IMR-90 (cell line): ENCODE data around the gene ACTG2. TPM values are rescaled to one million over a fixed set of nuclear protein-coding genes. Genes with fewer than 3 reads are reported as not detected.

Source experiments
- ATAC-seq: fragments of 200-7000 bp; cut with Tn5 transposase; 2 replicates; pipeline ENCODE4 v1.9.1; 2020; ENCODE audit warnings: low read depth, mild to moderate bottlenecking, moderate library complexity
- BruUV-seq: library from RNA; stranded (reverse); fragments of 400-500 nt; replicated peaks from 2 replicates; lab custom pipeline; 2021; lab: Mats Ljungman, UMichigan
- CTCF ChIA-PET: fragments of 300-600 bp; formaldehyde crosslinking; extraction: SDS; loops from one replicate; lab custom pipeline; 2021; ENCODE audit warnings: antibody characterized with exemption; lab: Yijun Ruan, JAX
- POLR2A ChIA-PET: fragments of 300-600 bp; sonication (Branson Sonifier 250); formaldehyde crosslinking; loops from one replicate; lab custom pipeline; 2022; ENCODE audit warnings: antibody characterized with exemption; ENCODE audit not compliant: unreplicated experiment; lab: Charles Lee
- DNase-seq: peaks from one replicate; pipeline ENCODE4 v3.0.0; 2013
- H2AFZ ChIP-seq: replicated peaks from 2 replicates; pipeline ENCODE3; 2013; ENCODE audit warnings: low read length, mild to moderate bottlenecking; ENCODE audit not compliant: poor library complexity
- H2AK5ac ChIP-seq: 2 replicates; pipeline ENCODE4 v1.6.1; 2013; ENCODE audit warnings: low read depth, low read length, inconsistent platforms
- H2AK9ac ChIP-seq: replicated peaks from 2 replicates; pipeline ENCODE3; 2013; ENCODE audit warnings: mild to moderate bottlenecking, low read depth, low read length, moderate library complexity; ENCODE audit not compliant: poor library complexity
- H2BK120ac ChIP-seq: 2 replicates; pipeline ENCODE4 v1.6.1; 2013; ENCODE audit warnings: low read depth, low read length, inconsistent platforms
- H2BK15ac ChIP-seq: 3 replicates; pipeline ENCODE4 v1.6.1; 2013; ENCODE audit warnings: low read depth, low read length, inconsistent platforms
- H2BK20ac ChIP-seq: 2 replicates; pipeline ENCODE4 v1.6.1; 2013; ENCODE audit warnings: low read depth, mild to moderate bottlenecking, inconsistent platforms, low read length, moderate library complexity
- H2BK5ac ChIP-seq: 2 replicates; pipeline ENCODE4 v1.6.1; 2013; ENCODE audit warnings: mild to moderate bottlenecking, low read depth, low read length, inconsistent platforms; ENCODE audit not compliant: poor library complexity, severe bottlenecking
- H3K14ac ChIP-seq: replicated peaks from 2 replicates; pipeline ENCODE4 v1.6.1; 2013; ENCODE audit warnings: low read depth, low read length, inconsistent platforms
- H3K18ac ChIP-seq: 2 replicates; pipeline ENCODE4 v1.6.1; 2013; ENCODE audit warnings: low read depth, low read length, control low read depth
- H3K23ac ChIP-seq: 2 replicates; pipeline ENCODE4 v1.6.1; 2013; ENCODE audit warnings: low read depth, low read length, inconsistent platforms
- H3K27ac ChIP-seq: 2 replicates; pipeline ENCODE4 v1.5.1; 2013; ENCODE audit warnings: mild to moderate bottlenecking, control low read depth, low read length; ENCODE audit not compliant: insufficient read depth
- H3K27me3 ChIP-seq: 2 replicates; pipeline ENCODE4 v1.6.1; 2013; ENCODE audit warnings: low read length; ENCODE audit not compliant: control insufficient read depth, insufficient read depth
- H3K36me3 ChIP-seq: 2 replicates; pipeline ENCODE4 v1.6.1; 2013; ENCODE audit warnings: low read length, mixed read lengths; ENCODE audit not compliant: control insufficient read depth, insufficient read depth
- H3K4ac ChIP-seq: 2 replicates; pipeline ENCODE4 v1.6.1; 2013; ENCODE audit warnings: low read depth, low read length, inconsistent platforms
- H3K4me1 ChIP-seq: 2 replicates; pipeline ENCODE4 v1.6.1; 2013; ENCODE audit warnings: low read length, mixed read lengths; ENCODE audit not compliant: control insufficient read depth, insufficient read depth
- H3K4me2 ChIP-seq: 2 replicates; pipeline ENCODE4 v1.6.1; 2013; ENCODE audit warnings: low read depth, mild to moderate bottlenecking, control low read depth, low read length, moderate library complexity
- H3K4me3 ChIP-seq: 2 replicates; pipeline ENCODE4 v1.5.1; 2013; ENCODE audit warnings: low read depth, mild to moderate bottlenecking, control low read depth, low read length, moderate library complexity; ENCODE audit not compliant: insufficient read depth
- H3K56ac ChIP-seq: 2 replicates; pipeline ENCODE4 v1.6.1; 2013; ENCODE audit warnings: low read length, inconsistent platforms; ENCODE audit not compliant: insufficient read depth; ENCODE audit errors: extremely low read depth
- H3K79me1 ChIP-seq, 2 experiments: 2 replicates each; pipeline ENCODE4 v1.6.1; 2013; ENCODE audit warnings: low read length in 2 of 2, inconsistent platforms in 1 of 2, low read depth in 1 of 2
- H3K9ac ChIP-seq: 2 replicates; pipeline ENCODE4 v1.6.1; 2013; ENCODE audit warnings: low read depth, low read length, control low read depth
- H3K9me1 ChIP-seq: 2 replicates; pipeline ENCODE4 v1.6.1; 2013; ENCODE audit warnings: low read length, inconsistent platforms; ENCODE audit not compliant: insufficient read depth
- H3K9me3 ChIP-seq: 2 replicates; pipeline ENCODE4 v1.6.1; 2013; ENCODE audit warnings: low read length; ENCODE audit not compliant: control insufficient read depth, insufficient read depth
- H4K20me1 ChIP-seq: 2 replicates; pipeline ENCODE4 v1.6.1; 2013; ENCODE audit warnings: low read length, inconsistent platforms; ENCODE audit not compliant: insufficient read depth
- H4K5ac ChIP-seq: 2 replicates; pipeline ENCODE4 v1.6.1; 2013; ENCODE audit warnings: mild to moderate bottlenecking, low read depth, low read length, control low read depth
- H4K8ac ChIP-seq, 2 experiments: 2 replicates each; pipeline ENCODE4 v1.6.1; 2013; ENCODE audit warnings: low read depth in 2 of 2, low read length in 2 of 2, control low read depth in 1 of 2, inconsistent platforms in 1 of 2
- H4K91ac ChIP-seq: 2 replicates; pipeline ENCODE4 v1.6.1; 2013; ENCODE audit warnings: low read depth, low read length, inconsistent platforms; ENCODE audit not compliant: insufficient read depth
- BHLHE40 ChIP-seq: fragments of 150-350 bp; IDR thresholded peaks from 2 replicates; pipeline ENCODE4 v1.6.1; 2016; ENCODE audit warnings: mild to moderate bottlenecking, low read depth, low read length
- CEBPB ChIP-seq: IDR thresholded peaks from 2 replicates; pipeline ENCODE4 v1.6.1; 2012; ENCODE audit warnings: low read depth, low read length, improper control_type of control experiment
- CHD1 ChIP-seq: IDR thresholded peaks from 2 replicates; pipeline ENCODE4 v1.6.1; 2012; ENCODE audit warnings: low read depth, low read length, improper control_type of control experiment
- MAZ ChIP-seq: IDR thresholded peaks from 2 replicates; pipeline ENCODE4 v1.6.1; 2012; ENCODE audit warnings: low read depth, mild to moderate bottlenecking, low read length, improper control_type of control experiment, moderate library complexity, borderline replicate concordance
- MXI1 ChIP-seq: IDR thresholded peaks from 2 replicates; pipeline ENCODE4 v1.6.1; 2012; ENCODE audit warnings: low read depth, mild to moderate bottlenecking, low read length, moderate library complexity, borderline replicate concordance
- NFE2L2 ChIP-seq: fragments of 150-350 bp; IDR thresholded peaks from 2 replicates; pipeline ENCODE4 v1.6.1; 2016; ENCODE audit warnings: low read depth, mild to moderate bottlenecking, low read length
- POLR2A ChIP-seq: IDR thresholded peaks from 2 replicates; pipeline ENCODE4 v1.6.1; 2012; ENCODE audit warnings: mild to moderate bottlenecking, low read depth, low read length
- RAD21 ChIP-seq: IDR thresholded peaks from 2 replicates; pipeline ENCODE4 v1.6.1; 2012; ENCODE audit warnings: low read length, improper control_type of control experiment
- RFX5 ChIP-seq: IDR thresholded peaks from 2 replicates; pipeline ENCODE4 v1.8.0; 2012; ENCODE audit warnings: low read depth, mild to moderate bottlenecking, low read length, moderate library complexity
- SMC3 ChIP-seq: fragments of 150-350 bp; IDR thresholded peaks from 2 replicates; pipeline ENCODE4 v1.6.1; 2016; ENCODE audit warnings: low read depth, mild to moderate bottlenecking, antibody characterized with exemption, low read length, moderate library complexity
- USF2 ChIP-seq: fragments of 150-350 bp; IDR thresholded peaks from 2 replicates; pipeline ENCODE4 v1.6.1; 2017; ENCODE audit warnings: mild to moderate bottlenecking, antibody characterized with exemption, low read length, low read depth
- WGBS, 2 experiments: methylation state at CpG; one replicate each; pipeline versions ENCODE4 v1.1.5 to v1.1.7; 2013; ENCODE audit warnings: missing lambda C conversion rate in 2 of 2; ENCODE audit not compliant: insufficient read length in 1 of 2; ENCODE audit errors: extremely low coverage in 2 of 2; 5-methylcytosine and 5-hydroxymethylcytosine counted together
- dilution Hi-C: fragments of 300-500 bp; cut with HindIII; formaldehyde crosslinking; loops from one replicate; pipeline ENCODE4 v1.14.3; 2018; ENCODE audit warnings: low sequenced_read_pairs; ENCODE audit not compliant: unreplicated experiment
- in situ Hi-C: fragments of 300-500 bp; cut with MboI; formaldehyde crosslinking; loops from 3 replicates; pipeline ENCODE4 v1.14.3; 2019; ENCODE audit warnings: low sequenced_read_pairs, inconsistent platforms, mixed read lengths
- intact Hi-C: fragments of 100-400 bp; cut with micrococcal nuclease; formaldehyde crosslinking; loops from 2 replicates; pipeline ENCODE4 v1.10.0; 2022
- polyA plus RNA-seq, 3 experiments: library from polyadenylated mRNA; depleted of rRNA; stranded (reverse); fragments of >200 nt; gene quantifications; 2 replicates each; pipeline ENCODE4 v1.2.3, GENCODE V29; 2012; ENCODE audit warnings: low replicate concordance in 1 of 3
- total RNA-seq: library from RNA; depleted of rRNA; stranded (reverse); fragments of >200 nt; gene quantifications from 2 replicates; pipeline ENCODE4 v1.2.3, GENCODE V29; 2012
- TF ChIP-seq, protein P1 (sequence below): fragments of 150-350 bp; IDR thresholded peaks from 2 replicates; pipeline ENCODE4 v1.6.1; 2016; ENCODE audit warnings: low read depth, mild to moderate bottlenecking, low read length, moderate library complexity, borderline replicate concordance
- TF ChIP-seq, protein P2 (sequence below): conservative IDR thresholded peaks from 2 replicates; pipeline ENCODE4 v1.5.1; 2012; ENCODE audit warnings: mild to moderate bottlenecking, low read depth, low read length, improper control_type of control experiment

ACTG2 gene
- total and polyA plus RNA-seq, 2 of the 4 experiments (the other 2 are of a cell fraction), result 523 to 899 TPM

- Histone ChIP-seq H2BK120ac (no peak overlapping the region), H4K5ac (no peak overlapping the region), H3K27me3 (no peaks in the 10 kb centered on the region), H3K4ac (no peak overlapping the region), H4K91ac (no peak overlapping the region), H3K18ac (no peak overlapping the region), H3K23ac (no peak overlapping the region), H3K9me1 (peaks cover 3% of the 10 kb centered on the region; the same call in 1 of the 2 replicates), H2BK20ac (no peak overlapping the region), H2BK5ac (no peak overlapping the region), H2AK5ac (no peak overlapping the region), H3K4me2 (no peak overlapping the region), H4K20me1 (no peaks in the 10 kb centered on the region; the same call in 1 of the 2 replicates), H2BK15ac (no peak overlapping the region), H3K79me1 (peaks cover 0 to 19% of the 10 kb centered on the region in 2 experiments; a peak in 3 of 4 replicates), H2AK9ac (no peak overlapping the region), H3K56ac (no peak overlapping the region), H2AFZ (no peak overlapping the region), H3K36me3 (peaks cover 35% of the 10 kb centered on the region), H3K4me3 (no peak overlapping the region), H3K27ac (no peak overlapping the region), H3K4me1 (peaks cover 2% of the 10 kb centered on the region; the same call in 1 of the 2 replicates), H4K8ac (no peak overlapping the region), H3K9me3 (no peaks in the 10 kb centered on the region), H3K9ac (no peak overlapping the region), H3K14ac (no peak overlapping the region)
- intact Hi-C loops, result no loop called here
- ChIA-PET POLR2A (interaction anchor here (0.6 kb wide), 1 partner anchor 53 kb away, joined by 3 read pairs; no protein-coding TSS in a partner anchor), CTCF (interaction anchor here (1.4 kb wide), 1 partner anchor 15 kb away, joined by 5 read pairs; no protein-coding TSS in a partner anchor)
- BruUV-seq, result no TSS peak
- DNase-seq, result no peak
- dilution Hi-C loops, result loop anchor here (25.0 kb wide), 1 partner anchor 268 kb away; no protein-coding TSS in a partner anchor
- WGBS, 2 experiments, result no CpG with 5 or more reads among the region's 2 CpGs
- no peak for ATAC-seq
- in situ Hi-C loops, result loop anchor here (25.0 kb wide), 1 partner anchor 293 kb away; the partner anchor contains the start of gene BOLA3
- no peak for TF ChIP-seq RFX5
- no peak for TF ChIP-seq BHLHE40
- TF ChIP-seq NFE2L2, result no peak
- TF ChIP-seq, protein P1, sequence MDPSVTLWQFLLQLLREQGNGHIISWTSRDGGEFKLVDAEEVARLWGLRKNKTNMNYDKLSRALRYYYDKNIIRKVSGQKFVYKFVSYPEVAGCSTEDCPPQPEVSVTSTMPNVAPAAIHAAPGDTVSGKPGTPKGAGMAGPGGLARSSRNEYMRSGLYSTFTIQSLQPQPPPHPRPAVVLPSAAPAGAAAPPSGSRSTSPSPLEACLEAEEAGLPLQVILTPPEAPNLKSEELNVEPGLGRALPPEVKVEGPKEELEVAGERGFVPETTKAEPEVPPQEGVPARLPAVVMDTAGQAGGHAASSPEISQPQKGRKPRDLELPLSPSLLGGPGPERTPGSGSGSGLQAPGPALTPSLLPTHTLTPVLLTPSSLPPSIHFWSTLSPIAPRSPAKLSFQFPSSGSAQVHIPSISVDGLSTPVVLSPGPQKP, result no peak
- TF ChIP-seq CEBPB, result no peak
- no peak for TF ChIP-seq MXI1
- TF ChIP-seq RAD21, result no peak
- TF ChIP-seq, protein P2, sequence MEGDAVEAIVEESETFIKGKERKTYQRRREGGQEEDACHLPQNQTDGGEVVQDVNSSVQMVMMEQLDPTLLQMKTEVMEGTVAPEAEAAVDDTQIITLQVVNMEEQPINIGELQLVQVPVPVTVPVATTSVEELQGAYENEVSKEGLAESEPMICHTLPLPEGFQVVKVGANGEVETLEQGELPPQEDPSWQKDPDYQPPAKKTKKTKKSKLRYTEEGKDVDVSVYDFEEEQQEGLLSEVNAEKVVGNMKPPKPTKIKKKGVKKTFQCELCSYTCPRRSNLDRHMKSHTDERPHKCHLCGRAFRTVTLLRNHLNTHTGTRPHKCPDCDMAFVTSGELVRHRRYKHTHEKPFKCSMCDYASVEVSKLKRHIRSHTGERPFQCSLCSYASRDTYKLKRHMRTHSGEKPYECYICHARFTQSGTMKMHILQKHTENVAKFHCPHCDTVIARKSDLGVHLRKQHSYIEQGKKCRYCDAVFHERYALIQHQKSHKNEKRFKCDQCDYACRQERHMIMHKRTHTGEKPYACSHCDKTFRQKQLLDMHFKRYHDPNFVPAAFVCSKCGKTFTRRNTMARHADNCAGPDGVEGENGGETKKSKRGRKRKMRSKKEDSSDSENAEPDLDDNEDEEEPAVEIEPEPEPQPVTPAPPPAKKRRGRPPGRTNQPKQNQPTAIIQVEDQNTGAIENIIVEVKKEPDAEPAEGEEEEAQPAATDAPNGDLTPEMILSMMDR, result no peak
- no peak for TF ChIP-seq MAZ
- no peak for TF ChIP-seq CHD1
- TF ChIP-seq USF2, result no peak
- no peak for TF ChIP-seq SMC3
- no peak for TF ChIP-seq POLR2A
Measured at GRCh38 chr2:73844087-73844486, 48.7 kb upstream of the ACTG2 start.
